Stomach (tissue), 9 donors: Measurements from ENCODE around the gene RAPGEF1. TPM values are rescaled to one million over a fixed set of nuclear protein-coding genes. Genes with fewer than 3 reads are reported as not detected.

Experiments
- DNase-seq, 2 donors: peaks; one replicate each; pipeline versions ENCODE4 v3.0.0 to v3.0.0-alpha.2; 2013 to 2019
- H3K27ac ChIP-seq, 5 donors: fragments of 200-600 bp in 4 of 5; sonication (generic) in 4 of 5; one replicate each; pipeline ENCODE4 v1.5.1; 2013 to 2019; ENCODE audit warnings: mild to moderate bottlenecking in 1 of 5, moderate library complexity in 1 of 5
- H3K27me3 ChIP-seq, 3 donors: fragments of 200-600 bp; sonication (generic); one replicate each; pipeline ENCODE4 v1.5.1; 2017 to 2019; ENCODE audit warnings: mixed run types in 1 of 3
- H3K36me3 ChIP-seq, 4 donors: fragments of 200-600 bp; sonication (generic); 1 replicate in 3 of 4; 2 replicates in 1 of 4; pipeline ENCODE4 v1.5.1; 2016 to 2019
- H3K4me1 ChIP-seq, 4 donors: fragments of 200-600 bp; sonication (generic); one replicate each; pipeline ENCODE4 v1.5.1; 2016 to 2019
- H3K4me3 ChIP-seq, 4 donors: fragments of 200-600 bp; sonication (generic) in 3 of 4; one replicate each; pipeline ENCODE4 v1.5.1; 2016 to 2019; ENCODE audit warnings: mild to moderate bottlenecking in 1 of 4
- H3K9me3 ChIP-seq, 4 donors: fragments of 200-600 bp; sonication (generic); one replicate each; pipeline ENCODE4 v1.5.1; 2016 to 2019
- EP300 ChIP-seq: sonication (generic); formaldehyde crosslinking; IDR thresholded peaks from one replicate; pipeline ENCODE4 v1.6.1; 2017; ENCODE audit warnings: antibody characterized with exemption
- POLR2A ChIP-seq, 4 donors: fragments of 450-650 bp; IDR thresholded peaks; one replicate each; pipeline ENCODE4 v1.6.1; 2016; ENCODE audit warnings: antibody characterized with exemption in 4 of 4, control low read depth in 2 of 4, mild to moderate bottlenecking in 1 of 4, moderate library complexity in 1 of 4
- POLR2AphosphoS5 ChIP-seq, 3 donors: sonication (generic); formaldehyde crosslinking; IDR thresholded peaks; one replicate each; pipeline ENCODE4 v1.6.1; 2016; ENCODE audit warnings: antibody characterized with exemption in 3 of 3
- WGBS, 5 donors: extraction: QIAGEN DNeasy Blood & Tissue Kit in 3 of 5; methylation state at CpG; one replicate each; pipeline versions ENCODE4 v1.1.5 to v1.1.7; 2013 to 2018; 5-methylcytosine and 5-hydroxymethylcytosine counted together
- intact Hi-C: fragments of 100-400 bp; cut with DNase I; formaldehyde crosslinking; loops from one replicate; pipeline ENCODE4 v1.15.1; 2023; ENCODE audit warnings: low total_unique reads
- polyA plus RNA-seq, 3 donors: library from polyadenylated mRNA; stranded (reverse); fragments of 200-250 nt; gene quantifications; one replicate each; pipeline ENCODE4 v1.2.3, GENCODE V29; 2013
- total RNA-seq, 5 donors: library from RNA; depleted of rRNA; stranded (reverse); fragments of >200 nt; gene quantifications; one replicate each; pipeline versions ENCODE4 v1.1.0 to v1.2.3, GENCODE V29; 2014 to 2016
- TF ChIP-seq, protein P1 (sequence below), 7 experiments: fragments of 450-650 bp in 4 of 7; fragments of 200-600 bp in 3 of 7; sonication (generic) in 3 of 7; IDR thresholded peaks; one replicate each; pipeline ENCODE4 v1.5.1; 2016 to 2019; ENCODE audit warnings: antibody characterized with exemption in 7 of 7, control low read depth in 2 of 7, mild to moderate bottlenecking in 1 of 7
- donor health status: healthy with polysubstance abuse.
- donor health status: Bipolar disorder and iron deficiency.
- donor health status: healthy.

Gene RAPGEF1
- total and polyA plus RNA-seq, 8 donors = 8.4 to 84.6 (median 45.1) TPM

DNA sequence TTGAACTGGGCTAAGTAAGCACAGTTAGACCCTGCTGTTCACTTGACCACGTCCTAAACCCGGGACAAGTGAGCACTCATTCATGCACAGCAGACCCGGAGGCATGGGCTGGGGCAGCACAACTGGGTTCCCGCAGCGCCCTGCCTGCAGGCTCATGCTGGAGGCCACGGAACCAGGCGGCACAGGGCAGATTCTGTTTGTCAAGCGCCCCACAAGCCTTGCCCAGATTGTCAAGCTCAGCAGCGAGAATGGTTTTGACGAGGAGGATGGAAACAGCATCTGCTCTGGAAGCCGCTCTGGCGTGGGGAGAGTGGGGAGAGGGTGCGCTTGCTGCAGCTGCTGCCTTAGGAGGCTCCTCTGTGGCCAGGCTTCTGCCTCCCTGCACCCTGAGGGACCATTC, 161.9 kb downstream of the RAPGEF1 start:
- TF ChIP-seq POLR2AphosphoS5 (IDR thresholded peaks at IDR 0.05) = no peak
- TF ChIP-seq, protein P1, sequence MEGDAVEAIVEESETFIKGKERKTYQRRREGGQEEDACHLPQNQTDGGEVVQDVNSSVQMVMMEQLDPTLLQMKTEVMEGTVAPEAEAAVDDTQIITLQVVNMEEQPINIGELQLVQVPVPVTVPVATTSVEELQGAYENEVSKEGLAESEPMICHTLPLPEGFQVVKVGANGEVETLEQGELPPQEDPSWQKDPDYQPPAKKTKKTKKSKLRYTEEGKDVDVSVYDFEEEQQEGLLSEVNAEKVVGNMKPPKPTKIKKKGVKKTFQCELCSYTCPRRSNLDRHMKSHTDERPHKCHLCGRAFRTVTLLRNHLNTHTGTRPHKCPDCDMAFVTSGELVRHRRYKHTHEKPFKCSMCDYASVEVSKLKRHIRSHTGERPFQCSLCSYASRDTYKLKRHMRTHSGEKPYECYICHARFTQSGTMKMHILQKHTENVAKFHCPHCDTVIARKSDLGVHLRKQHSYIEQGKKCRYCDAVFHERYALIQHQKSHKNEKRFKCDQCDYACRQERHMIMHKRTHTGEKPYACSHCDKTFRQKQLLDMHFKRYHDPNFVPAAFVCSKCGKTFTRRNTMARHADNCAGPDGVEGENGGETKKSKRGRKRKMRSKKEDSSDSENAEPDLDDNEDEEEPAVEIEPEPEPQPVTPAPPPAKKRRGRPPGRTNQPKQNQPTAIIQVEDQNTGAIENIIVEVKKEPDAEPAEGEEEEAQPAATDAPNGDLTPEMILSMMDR (IDR thresholded peaks at IDR 0.05) = no peak
- TF ChIP-seq EP300 = no peak
- no peak for TF ChIP-seq POLR2A (IDR thresholded peaks at IDR 0.05)
- 84 to 90% (median 87%) methylated on average over 13 of the region's 13 CpGs for WGBS, 5 donors
- peaks cover 0 to 7% (median 3%) of the 10 kb centered on the region in 4 donors for H3K4me1 ChIP-seq
- peaks cover 45 to 98% (median 87%) of the 10 kb centered on the region in 4 donors for H3K36me3 ChIP-seq
- intact Hi-C loops = no loop called here
- H3K4me3 ChIP-seq = no peak overlapping the region
- no peak for DNase-seq
- H3K27me3 ChIP-seq = no peaks in the 10 kb centered on the region
- H3K27ac ChIP-seq = no peak overlapping the region
- H3K9me3 ChIP-seq = no peaks in the 10 kb centered on the region

DNA sequence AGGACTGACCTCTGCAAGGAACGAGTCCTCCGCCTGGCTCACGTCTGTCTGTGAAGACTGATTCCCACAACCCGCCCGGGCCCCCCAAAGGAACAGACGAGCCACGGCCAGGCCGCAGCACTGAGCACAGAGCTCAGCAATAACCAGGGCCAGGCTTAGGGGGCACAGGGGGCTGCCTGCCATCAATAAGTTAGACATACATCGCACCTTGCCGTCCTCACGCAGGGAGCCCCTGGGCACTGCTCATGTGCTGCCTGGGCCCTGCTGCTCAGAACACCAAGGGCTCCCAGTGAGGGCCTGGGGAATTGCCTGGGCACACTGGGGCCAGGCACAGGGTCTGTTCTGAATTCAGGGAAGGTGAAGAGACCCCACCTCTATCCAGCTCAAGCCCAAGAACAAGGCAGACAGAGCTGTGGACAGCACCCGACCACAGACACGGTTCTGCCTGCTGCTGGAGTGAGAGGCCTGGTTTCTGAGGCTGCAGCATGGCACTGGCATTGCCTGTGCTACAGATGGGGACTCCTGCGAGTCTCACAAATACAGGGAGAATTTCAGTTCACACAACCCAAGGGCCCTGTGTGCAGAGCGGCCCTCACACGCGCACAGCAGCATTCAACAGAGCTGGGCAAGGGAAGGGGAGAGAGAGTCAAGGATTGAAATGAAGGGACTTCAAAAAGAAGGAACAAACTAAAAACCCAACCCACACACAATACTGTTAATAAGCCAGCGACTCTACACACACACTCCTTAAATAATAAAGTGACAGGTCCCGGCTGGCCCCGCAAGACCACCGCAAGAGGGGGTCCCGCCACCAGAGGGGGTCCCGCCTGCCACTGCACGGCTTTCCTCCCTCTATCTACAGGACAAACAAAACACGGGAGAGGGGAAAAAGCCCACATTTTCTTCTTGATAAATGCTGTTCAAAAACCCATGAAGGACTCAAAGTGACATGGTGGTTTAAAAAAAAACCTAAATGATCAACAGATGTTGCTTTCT, 162.6 kb downstream of the RAPGEF1 start:
- H3K4me1 ChIP-seq = peaks cover 0 to 7% (median 3%) of the 10 kb centered on the region in 4 donors
- peaks cover 39 to 98% (median 87%) of the 10 kb centered on the region in 4 donors for H3K36me3 ChIP-seq
- no peak for DNase-seq
- intact Hi-C loops = no loop called here
- TF ChIP-seq, protein P1 (IDR thresholded peaks at IDR 0.05) = no peak
- TF ChIP-seq POLR2AphosphoS5 (IDR thresholded peaks at IDR 0.05) (no peak), EP300 (no peak), POLR2A (IDR thresholded peaks at IDR 0.05) (no peak)
- 82 to 88% (median 87%) methylated on average over 20 to 25 of the region's 25 CpGs for WGBS, 5 donors
- H3K4me3 ChIP-seq = no peak overlapping the region
- H3K9me3 ChIP-seq = no peaks in the 10 kb centered on the region
- no peak overlapping the region for H3K27ac ChIP-seq
- no peaks in the 10 kb centered on the region for H3K27me3 ChIP-seq

DNA sequence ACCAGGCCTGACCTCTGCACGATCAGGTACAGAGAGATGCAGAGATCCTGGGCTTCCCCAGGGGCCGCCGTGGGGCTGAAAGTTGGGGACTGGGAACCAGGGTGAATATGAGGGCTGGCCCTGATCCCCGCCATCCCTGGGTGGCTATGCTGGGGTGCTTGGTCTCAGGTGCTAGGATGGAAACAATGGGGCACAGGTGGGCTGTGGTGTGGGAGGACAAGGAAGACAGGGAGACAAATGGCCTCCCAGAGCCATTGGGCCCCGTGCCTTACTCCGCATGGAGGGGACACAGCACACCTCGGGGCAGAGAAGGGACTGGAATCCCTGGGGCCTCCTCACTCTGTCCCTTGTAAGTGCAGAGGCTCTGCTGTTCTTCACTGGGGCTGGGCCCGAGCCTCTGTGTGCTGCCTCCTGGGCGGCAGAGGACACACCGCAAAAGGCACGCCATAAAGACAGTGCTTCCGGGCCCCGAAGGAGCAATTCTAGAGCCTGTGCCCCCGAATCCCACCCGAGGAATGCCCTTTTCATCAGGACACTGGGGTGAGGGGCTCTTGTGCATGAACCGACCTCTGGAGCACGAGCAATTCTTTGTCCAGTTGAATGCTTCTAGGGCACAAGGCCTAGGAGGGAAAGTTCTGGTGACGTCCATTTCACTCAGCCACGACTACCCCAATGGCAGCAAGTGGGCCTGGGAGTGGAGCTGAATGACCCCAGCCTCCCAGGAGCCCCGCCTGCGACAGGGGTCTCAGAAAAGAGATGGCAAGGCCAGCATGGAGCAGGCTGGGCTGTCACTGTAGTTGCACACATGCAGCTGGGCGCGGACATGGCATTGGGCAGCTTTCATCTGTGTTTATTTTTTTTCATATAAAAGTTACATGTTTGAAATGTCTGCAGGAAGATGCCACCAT, 163.7 kb downstream of the RAPGEF1 start:
- 95 to 96% (median 96%) methylated on average over 17 to 23 of the region's 23 CpGs for WGBS, 5 donors
- intact Hi-C loops = no loop called here
- Histone ChIP-seq H3K36me3 (peaks cover 30 to 98% (median 87%) of the 10 kb centered on the region in 4 donors), H3K9me3 (no peaks in the 10 kb centered on the region), H3K4me3 (no peak overlapping the region), H3K27ac (no peak overlapping the region), H3K4me1 (peaks cover 0 to 7% (median 3%) of the 10 kb centered on the region in 4 donors), H3K27me3 (no peaks in the 10 kb centered on the region)
- TF ChIP-seq POLR2AphosphoS5 (IDR thresholded peaks at IDR 0.05) = no peak
- TF ChIP-seq EP300 = no peak
- TF ChIP-seq, protein P1 (IDR thresholded peaks at IDR 0.05) = no peak
- no peak for DNase-seq
